Activated T-helper 1 cell treated with anti-CD3 and anti-CD28 coated beads, Interleukin-2, amount 50 U/mL, for 16 hours (primary cell): ENCODE data around the gene TSPAN9.

Experiments
- DNase-seq, 2 donors: peaks; one replicate each; pipeline ENCODE4 v3.0.0-alpha.2; 2020; ENCODE audit warnings: low read depth in 1 of 2, low spot score in 1 of 2

The TSPAN9 gene

GRCh38 chr12:3326850-3327780, 249.9 kb downstream of the TSPAN9 start:
- no peak for DNase-seq

DNA sequence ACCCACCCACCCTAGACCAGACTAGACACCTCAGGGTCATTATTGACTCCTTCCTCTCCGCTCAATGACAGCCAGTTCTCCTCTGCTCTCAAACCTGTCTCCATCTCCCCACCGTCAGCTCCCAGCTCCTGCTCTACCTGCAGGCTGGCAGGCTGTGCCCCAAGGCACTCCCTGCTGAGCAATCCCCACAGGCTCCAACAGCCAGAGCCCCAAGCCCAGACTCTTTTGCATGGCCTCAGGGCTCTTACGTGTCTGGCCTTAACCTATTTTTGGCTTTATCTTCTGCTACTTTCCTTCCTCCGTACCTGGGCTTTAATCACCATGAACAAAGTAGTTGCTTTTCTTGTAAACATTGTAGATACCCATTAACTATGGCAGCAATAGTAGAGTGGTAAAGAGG, 250.9 kb downstream of the TSPAN9 start:
- no peak for DNase-seq

DNA sequence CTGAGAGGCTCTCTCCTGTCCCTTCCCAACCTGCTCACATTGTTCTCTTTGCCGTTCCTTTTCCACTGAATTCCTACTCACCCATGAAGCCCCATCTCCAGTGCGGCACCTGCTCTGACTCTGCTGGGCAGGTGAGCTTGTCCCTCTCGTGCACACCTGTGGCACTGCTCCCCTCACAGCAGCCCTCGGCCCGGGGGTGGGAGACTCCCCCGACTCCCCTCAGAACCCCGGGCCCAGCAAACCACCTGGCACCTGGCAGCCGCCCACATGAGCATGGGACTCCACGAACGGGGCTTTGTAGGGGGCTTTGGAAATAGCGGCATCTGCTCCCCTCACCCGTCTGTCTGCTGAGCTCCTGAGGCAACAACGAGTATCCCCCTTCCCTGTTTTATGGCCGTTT, 251.4 kb downstream of the TSPAN9 start:
- DNase-seq = no peak

GRCh38 chr12:3329361-3329760, 252.2 kb downstream of the TSPAN9 start:
- DNase-seq = no peak

GRCh38 chr12:3330976-3331510, 253.9 kb downstream of the TSPAN9 start:
- no peak for DNase-seq

GRCh38 chr12:3332188-3332587, 255.0 kb downstream of the TSPAN9 start:
- no peak for DNase-seq

DNA sequence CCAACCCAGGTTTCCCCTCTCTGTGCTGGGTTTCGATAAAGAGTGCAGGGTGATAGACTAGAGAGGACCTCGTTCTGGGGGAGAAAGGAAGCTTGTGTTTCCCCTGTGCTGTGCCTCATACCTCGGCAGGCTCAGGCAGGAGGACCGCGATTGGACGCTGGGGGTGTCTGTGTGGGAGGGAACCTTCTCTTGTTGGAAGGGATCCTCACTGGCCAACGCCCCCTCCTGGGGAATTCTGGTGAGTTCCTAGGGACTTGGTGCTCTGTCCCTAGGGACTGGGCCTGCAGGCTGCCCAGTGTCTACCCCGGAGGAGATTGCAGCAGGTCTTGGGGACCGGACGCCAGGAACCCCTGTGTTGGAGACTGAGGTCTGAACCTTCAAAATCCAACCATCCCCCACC, 256.4 kb downstream of the TSPAN9 start:
- DNase-seq = no peak

DNA sequence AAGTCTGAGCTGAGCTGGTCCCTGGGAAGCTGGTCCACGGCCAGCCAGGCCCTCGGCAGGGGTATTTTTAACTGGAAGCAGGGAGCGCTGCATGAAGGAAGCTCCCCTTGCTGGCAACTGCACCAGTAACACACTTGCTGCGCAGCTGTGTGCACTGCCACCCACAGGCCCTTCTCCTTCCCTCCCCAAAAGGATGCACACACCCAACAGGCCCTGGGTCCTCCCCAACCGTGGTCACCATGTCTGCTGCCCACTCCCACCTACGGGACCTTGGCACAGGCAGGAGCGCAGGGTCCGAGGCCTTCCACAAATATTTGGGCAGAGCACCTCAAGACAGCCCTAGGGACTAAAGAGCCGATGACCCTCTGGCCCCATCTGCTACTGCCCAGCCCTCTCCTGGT, 256.8 kb downstream of the TSPAN9 start:
- no peak for DNase-seq

DNA sequence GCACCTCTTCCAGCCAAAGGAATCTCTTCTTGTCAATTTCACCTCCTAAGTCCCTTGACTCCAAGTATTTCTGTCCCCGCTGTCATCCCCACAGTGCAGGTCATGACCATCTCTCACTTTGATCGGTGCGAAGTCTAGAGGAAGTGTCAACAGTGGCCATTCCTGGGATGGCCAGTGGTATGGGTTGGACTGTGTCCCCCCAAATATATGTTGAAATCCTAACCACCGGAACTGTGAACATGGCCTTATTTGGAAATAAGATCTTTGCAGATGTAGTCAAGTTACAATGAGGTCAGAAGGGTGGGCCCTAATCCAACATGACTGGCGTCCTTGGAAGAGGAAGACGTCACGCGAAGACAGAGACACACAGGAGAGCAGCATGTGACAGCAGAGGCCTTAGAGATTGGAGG, 257.9 kb downstream of the TSPAN9 start:
- DNase-seq = no peak
